ENCODE results near the gene WNT4. TPM values are rescaled to one million over a fixed set of nuclear protein-coding genes. Genes with fewer than 3 reads are reported as not detected.

The WNT4 gene
- polyA plus RNA-seq, 2 of the 4 experiments (the other 2 are of a cell fraction) = 0.23 to 0.62 TPM

DNA sequence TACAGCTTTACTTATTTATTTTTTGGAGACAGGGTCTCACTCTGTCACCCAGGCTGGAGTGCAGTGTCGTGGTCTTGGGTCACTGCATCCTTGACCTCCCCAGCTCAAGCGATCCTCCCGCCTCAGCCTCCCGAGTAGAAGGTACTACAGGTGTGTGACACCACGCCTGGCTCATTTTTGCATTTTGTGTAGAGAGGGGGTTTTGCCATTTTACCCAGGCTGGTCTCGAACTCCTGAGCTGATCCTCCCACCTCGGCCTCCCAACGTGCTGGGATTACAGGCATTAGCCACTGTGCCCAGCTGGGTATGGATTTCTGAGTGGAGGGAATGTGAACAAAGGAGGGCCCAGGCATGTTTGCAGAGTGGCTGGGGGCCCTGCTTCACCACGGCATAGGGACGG, 44.1 kb downstream of the WNT4 start:
- Histone ChIP-seq H3K27ac (no peak overlapping the region), H3K4me2 (no peak overlapping the region), H3K4me3 (no peak overlapping the region), H3K9me3 (no peaks in the 10 kb centered on the region), H3K4me1 (no peaks in the 10 kb centered on the region)
- FAIRE-seq (no peak), DNase-seq (ENCODE audit: low read depth in 1 of 2, low spot score in 1 of 2) (no peak), ATAC-seq (no peak)
- ChIA-PET POLR2A (no interaction called here), CTCF (interaction anchor here (0.7 to 1.7 kb wide), 5 partner anchors 9 to 618 kb away, joined by 3 to 11 read pairs (median 4); no protein-coding TSS in a partner anchor)
- WGBS (ENCODE audit: missing lambda C conversion rate) = 98% methylated on average over 8 of the region's 10 CpGs
- TF ChIP-seq SMC3 (IDR thresholded peaks at IDR 0.05) (no peak), TFCP2L1 (CRISPR knock-in tag; IDR thresholded peaks at IDR 0.05) (no peak), ZC3H11A (IDR thresholded peaks at IDR 0.05) (no peak), HDAC2 (IDR thresholded peaks at IDR 0.05) (no peak), ZSCAN20 (CRISPR knock-in tag; IDR thresholded peaks at IDR 0.05) (no peak), POLR2A (IDR thresholded peaks at IDR 0.05; ENCODE audit: low read length) (no peak), RARB (CRISPR knock-in tag; IDR thresholded peaks at IDR 0.05) (no peak), MAFK (IDR thresholded peaks at IDR 0.05; ENCODE audit: partially characterized antibody) (no peak), KDM5A (IDR thresholded peaks at IDR 0.05) (no peak), ESRRA (IDR thresholded peaks at IDR 0.05; ENCODE audit: borderline replicate concordance, low read length) (no peak), NR3C1 (IDR thresholded peaks at IDR 0.05) (no peak), POLR2AphosphoS2 (conservative IDR thresholded peaks at IDR 0.05; ENCODE audit: low read length) (no peak)
- TF ChIP-seq, protein P1, sequence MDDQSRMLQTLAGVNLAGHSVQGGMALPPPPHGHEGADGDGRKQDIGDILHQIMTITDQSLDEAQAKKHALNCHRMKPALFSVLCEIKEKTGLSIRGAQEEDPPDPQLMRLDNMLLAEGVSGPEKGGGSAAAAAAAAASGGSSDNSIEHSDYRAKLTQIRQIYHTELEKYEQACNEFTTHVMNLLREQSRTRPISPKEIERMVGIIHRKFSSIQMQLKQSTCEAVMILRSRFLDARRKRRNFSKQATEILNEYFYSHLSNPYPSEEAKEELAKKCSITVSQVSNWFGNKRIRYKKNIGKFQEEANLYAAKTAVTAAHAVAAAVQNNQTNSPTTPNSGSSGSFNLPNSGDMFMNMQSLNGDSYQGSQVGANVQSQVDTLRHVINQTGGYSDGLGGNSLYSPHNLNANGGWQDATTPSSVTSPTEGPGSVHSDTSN (IDR thresholded peaks at IDR 0.05) = no peak
- TF ChIP-seq, protein P2, sequence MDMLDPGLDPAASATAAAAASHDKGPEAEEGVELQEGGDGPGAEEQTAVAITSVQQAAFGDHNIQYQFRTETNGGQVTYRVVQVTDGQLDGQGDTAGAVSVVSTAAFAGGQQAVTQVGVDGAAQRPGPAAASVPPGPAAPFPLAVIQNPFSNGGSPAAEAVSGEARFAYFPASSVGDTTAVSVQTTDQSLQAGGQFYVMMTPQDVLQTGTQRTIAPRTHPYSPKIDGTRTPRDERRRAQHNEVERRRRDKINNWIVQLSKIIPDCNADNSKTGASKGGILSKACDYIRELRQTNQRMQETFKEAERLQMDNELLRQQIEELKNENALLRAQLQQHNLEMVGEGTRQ (IDR thresholded peaks at IDR 0.05) = no peak
- TF ChIP-seq, protein P3, sequence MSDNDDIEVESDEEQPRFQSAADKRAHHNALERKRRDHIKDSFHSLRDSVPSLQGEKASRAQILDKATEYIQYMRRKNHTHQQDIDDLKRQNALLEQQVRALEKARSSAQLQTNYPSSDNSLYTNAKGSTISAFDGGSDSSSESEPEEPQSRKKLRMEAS (IDR thresholded peaks at IDR 0.05) = no peak
- TF ChIP-seq, protein P4, sequence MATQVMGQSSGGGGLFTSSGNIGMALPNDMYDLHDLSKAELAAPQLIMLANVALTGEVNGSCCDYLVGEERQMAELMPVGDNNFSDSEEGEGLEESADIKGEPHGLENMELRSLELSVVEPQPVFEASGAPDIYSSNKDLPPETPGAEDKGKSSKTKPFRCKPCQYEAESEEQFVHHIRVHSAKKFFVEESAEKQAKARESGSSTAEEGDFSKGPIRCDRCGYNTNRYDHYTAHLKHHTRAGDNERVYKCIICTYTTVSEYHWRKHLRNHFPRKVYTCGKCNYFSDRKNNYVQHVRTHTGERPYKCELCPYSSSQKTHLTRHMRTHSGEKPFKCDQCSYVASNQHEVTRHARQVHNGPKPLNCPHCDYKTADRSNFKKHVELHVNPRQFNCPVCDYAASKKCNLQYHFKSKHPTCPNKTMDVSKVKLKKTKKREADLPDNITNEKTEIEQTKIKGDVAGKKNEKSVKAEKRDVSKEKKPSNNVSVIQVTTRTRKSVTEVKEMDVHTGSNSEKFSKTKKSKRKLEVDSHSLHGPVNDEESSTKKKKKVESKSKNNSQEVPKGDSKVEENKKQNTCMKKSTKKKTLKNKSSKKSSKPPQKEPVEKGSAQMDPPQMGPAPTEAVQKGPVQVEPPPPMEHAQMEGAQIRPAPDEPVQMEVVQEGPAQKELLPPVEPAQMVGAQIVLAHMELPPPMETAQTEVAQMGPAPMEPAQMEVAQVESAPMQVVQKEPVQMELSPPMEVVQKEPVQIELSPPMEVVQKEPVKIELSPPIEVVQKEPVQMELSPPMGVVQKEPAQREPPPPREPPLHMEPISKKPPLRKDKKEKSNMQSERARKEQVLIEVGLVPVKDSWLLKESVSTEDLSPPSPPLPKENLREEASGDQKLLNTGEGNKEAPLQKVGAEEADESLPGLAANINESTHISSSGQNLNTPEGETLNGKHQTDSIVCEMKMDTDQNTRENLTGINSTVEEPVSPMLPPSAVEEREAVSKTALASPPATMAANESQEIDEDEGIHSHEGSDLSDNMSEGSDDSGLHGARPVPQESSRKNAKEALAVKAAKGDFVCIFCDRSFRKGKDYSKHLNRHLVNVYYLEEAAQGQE (IDR thresholded peaks at IDR 0.05) = no peak
- TF ChIP-seq, protein P5, sequence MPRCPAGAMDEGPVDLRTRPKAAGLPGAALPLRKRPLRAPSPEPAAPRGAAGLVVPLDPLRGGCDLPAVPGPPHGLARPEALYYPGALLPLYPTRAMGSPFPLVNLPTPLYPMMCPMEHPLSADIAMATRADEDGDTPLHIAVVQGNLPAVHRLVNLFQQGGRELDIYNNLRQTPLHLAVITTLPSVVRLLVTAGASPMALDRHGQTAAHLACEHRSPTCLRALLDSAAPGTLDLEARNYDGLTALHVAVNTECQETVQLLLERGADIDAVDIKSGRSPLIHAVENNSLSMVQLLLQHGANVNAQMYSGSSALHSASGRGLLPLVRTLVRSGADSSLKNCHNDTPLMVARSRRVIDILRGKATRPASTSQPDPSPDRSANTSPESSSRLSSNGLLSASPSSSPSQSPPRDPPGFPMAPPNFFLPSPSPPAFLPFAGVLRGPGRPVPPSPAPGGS (IDR thresholded peaks at IDR 0.05) = no peak

DNA sequence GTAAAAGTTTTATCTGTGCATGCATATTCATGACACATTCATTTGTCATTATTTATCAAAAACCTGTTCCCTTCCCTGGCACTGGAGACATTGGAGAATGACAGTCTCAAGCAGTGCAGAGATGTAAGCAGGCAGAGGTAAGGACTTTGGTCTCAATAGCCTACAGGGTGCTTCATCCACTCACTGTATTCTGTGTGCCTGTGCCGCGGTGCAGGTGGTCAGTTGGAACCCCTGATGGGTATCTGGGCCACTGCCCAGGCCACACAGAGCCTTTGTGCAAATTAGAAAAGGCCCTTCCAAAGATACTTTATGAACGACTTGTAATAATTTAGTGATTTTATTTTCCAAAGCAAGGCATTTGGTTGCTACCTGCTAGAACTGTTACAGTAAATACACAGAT, 46.4 kb downstream of the WNT4 start:
- 0 out of 3 replicates have a peak, but pooled peaks cover 4% of the 10 kb centered on the region for H3K4me1 ChIP-seq
- H3K4me2 ChIP-seq = no peak overlapping the region
- ChIA-PET POLR2A (no interaction called here), CTCF (interaction anchor here (2.2 kb wide), 1 partner anchor 9 kb away, joined by 6 read pairs; no protein-coding TSS in a partner anchor)
- FAIRE-seq (no peak), ATAC-seq (no peak), DNase-seq (ENCODE audit: low read depth in 1 of 2, low spot score in 1 of 2) (no peak)
- no peaks in the 10 kb centered on the region for H3K9me3 ChIP-seq
- no peak overlapping the region for H3K27ac ChIP-seq
- H3K4me3 ChIP-seq = no peak overlapping the region
- 78% methylated on average over 3 of the region's 3 CpGs for WGBS (ENCODE audit: missing lambda C conversion rate)
- 0 out of 2 replicates have a peak, but pooled peaks have one; percentile 57 for TF ChIP-seq POLR2AphosphoS2 (conservative IDR thresholded peaks at IDR 0.05; ENCODE audit: low read length)
- no peak for TF ChIP-seq RNF2 (IDR thresholded peaks at IDR 0.05; ENCODE audit: borderline replicate concordance, low read depth)

Data from A549 (cell line).